GM18858 (cell line): ENCODE results near the gene SLC39A3.

Source experiments
- ATAC-seq: cut with Tn5 transposase; IDR thresholded peaks from one replicate; pipeline ENCODE4 v1.9.1; 2021; ENCODE audit not compliant: unreplicated experiment

SLC39A3 gene

GRCh38 chr19:2750808-2751437, 11.1 kb upstream of the SLC39A3 start:
- no peak for ATAC-seq

GRCh38 chr19:2747349-2747748, 7.5 kb upstream of the SLC39A3 start:
- no peak for ATAC-seq

GRCh38 chr19:2744113-2744512, 4.3 kb upstream of the SLC39A3 start:
- ATAC-seq, result no peak

GRCh38 chr19:2743099-2743498, 3.3 kb upstream of the SLC39A3 start:
- no peak for ATAC-seq

GRCh38 chr19:2740314-2740656, 468 bp upstream of the SLC39A3 start:
- ATAC-seq, result no peak

- ATAC-seq, result no peak
Measured at GRCh38 chr19:2736550-2737190, 3.1 kb downstream of the SLC39A3 start.

GRCh38 chr19:2735374-2735773, 4.4 kb downstream of the SLC39A3 start:
- no peak for ATAC-seq

GRCh38 chr19:2734589-2735288, 5.1 kb downstream of the SLC39A3 start:
- no peak for ATAC-seq

GRCh38 chr19:2733930-2734588, 5.8 kb downstream of the SLC39A3 start:
- ATAC-seq, result no peak

- no peak for ATAC-seq
Measured at GRCh38 chr19:2732883-2733282, 6.9 kb downstream of the SLC39A3 start.

- ATAC-seq, result no peak
Measured at GRCh38 chr19:2732157-2732725, 7.6 kb downstream of the SLC39A3 start.

GRCh38 chr19:2731181-2731995, 8.4 kb downstream of the SLC39A3 start:
- no peak for ATAC-seq

GRCh38 chr19:2729943-2730818, 9.6 kb downstream of the SLC39A3 start:
- no peak for ATAC-seq

GRCh38 chr19:2728783-2729387, 10.9 kb downstream of the SLC39A3 start:
- ATAC-seq, result no peak

- no peak for ATAC-seq
Measured at GRCh38 chr19:2727640-2727944, 12.2 kb downstream of the SLC39A3 start.

GRCh38 chr19:2726904-2727639, 12.7 kb downstream of the SLC39A3 start:
- no peak for ATAC-seq

GRCh38 chr19:2726160-2726855, 13.5 kb downstream of the SLC39A3 start:
- no peak for ATAC-seq

- no peak for ATAC-seq
Measured at GRCh38 chr19:2724148-2724557, 15.7 kb downstream of the SLC39A3 start.
